Keratinocyte (primary cell): Measurements from ENCODE around the gene PCBP2. TPM values are rescaled to one million over a fixed set of nuclear protein-coding genes. Genes with fewer than 3 reads are reported as not detected.

ENCODE experiments used
- DNase-seq: peaks from one replicate; pipeline ENCODE4 v3.0.0-alpha.2; 2011; ENCODE audit warnings: low read depth, missing footprints, low spot score
- FAIRE-seq: peaks from 2 replicates; lab custom pipeline; 2011; peaks lifted over from hg19 to GRCh38; lab: Jason Lieb, UNC
- H2AFZ ChIP-seq: 2 replicates; pipeline ENCODE4 v1.6.0; 2012; ENCODE audit warnings: low read length, control low read depth, inconsistent platforms; ENCODE audit not compliant: control insufficient read depth
- H3K27ac ChIP-seq: 2 replicates; pipeline ENCODE4 v1.5.1; 2011; ENCODE audit warnings: low read length; ENCODE audit not compliant: control insufficient read depth, insufficient read depth
- H3K27me3 ChIP-seq: 3 replicates; pipeline ENCODE4 v1.6.0; 2011; ENCODE audit warnings: low read length; ENCODE audit not compliant: control insufficient read depth, insufficient read depth; ENCODE audit errors: extremely low read depth
- H3K36me3 ChIP-seq, 2 experiments: 2 replicates in 1 of 2; 3 replicates in 1 of 2; pipeline ENCODE4 v1.5.1; 2011; ENCODE audit warnings: low read length in 2 of 2, mild to moderate bottlenecking in 1 of 2; ENCODE audit not compliant: control insufficient read depth in 2 of 2, insufficient read depth in 2 of 2; ENCODE audit errors: extremely low read depth in 1 of 2
- H3K4me1 ChIP-seq: 3 replicates; pipeline ENCODE4 v1.5.1; 2011; ENCODE audit warnings: low read length; ENCODE audit not compliant: control insufficient read depth, insufficient read depth; ENCODE audit errors: extremely low read depth
- H3K4me2 ChIP-seq: 3 replicates; pipeline ENCODE4 v1.6.0; 2011; ENCODE audit warnings: low read depth, low read length; ENCODE audit not compliant: control insufficient read depth, insufficient read depth; ENCODE audit errors: extremely low read depth
- H3K4me3 ChIP-seq, 3 experiments: fragments of 200-600 bp in 1 of 3; sonication (generic) in 1 of 3; 2 replicates in 2 of 3; 3 replicates in 1 of 3; pipeline ENCODE4 v1.5.1; 2011 to 2016; ENCODE audit warnings: low read length in 3 of 3, mild to moderate bottlenecking in 3 of 3, control low read depth in 2 of 3, inconsistent platforms in 1 of 3, low read depth in 1 of 3, mixed read lengths in 1 of 3, mixed run types in 1 of 3, moderate library complexity in 1 of 3; ENCODE audit not compliant: control insufficient read depth in 2 of 3, insufficient read depth in 2 of 3; ENCODE audit errors: extremely low read depth in 1 of 3
- H3K79me2 ChIP-seq: 2 replicates; pipeline ENCODE4 v1.6.0; 2012; ENCODE audit warnings: low read length; ENCODE audit not compliant: control insufficient read depth, insufficient read depth
- H3K9ac ChIP-seq: 3 replicates; pipeline ENCODE4 v1.6.0; 2011; ENCODE audit warnings: low read length; ENCODE audit not compliant: control insufficient read depth, insufficient read depth; ENCODE audit errors: extremely low read depth
- H3K9me1 ChIP-seq: 3 replicates; pipeline ENCODE4 v1.6.0; 2011; ENCODE audit warnings: low read length; ENCODE audit not compliant: control insufficient read depth, insufficient read depth; ENCODE audit errors: extremely low read depth
- H3K9me3 ChIP-seq: 2 replicates; pipeline ENCODE4 v1.5.1; 2012; ENCODE audit warnings: low read depth, low read length; ENCODE audit not compliant: control insufficient read depth
- H4K20me1 ChIP-seq: 3 replicates; pipeline ENCODE4 v1.6.0; 2011; ENCODE audit warnings: low read length; ENCODE audit not compliant: control insufficient read depth, insufficient read depth; ENCODE audit errors: extremely low read depth
- CTCF ChIP-seq, 3 experiments: IDR thresholded peaks in 1 of 3; conservative IDR thresholded peaks in 1 of 3; optimal IDR thresholded peaks in 1 of 3; 2 replicates in 2 of 3; 3 replicates in 1 of 3; pipeline versions ENCODE3 to v1.5.1; 2011; ENCODE audit warnings: low read length in 3 of 3, mild to moderate bottlenecking in 3 of 3, moderate library complexity in 2 of 3, control low read depth in 1 of 3, inconsistent platforms in 1 of 3; ENCODE audit not compliant: insufficient read depth in 2 of 3; ENCODE audit errors: extremely low read depth in 1 of 3
- EZH2 ChIP-seq: IDR thresholded peaks from one replicate; pipeline ENCODE4 v1.6.1; 2012; ENCODE audit warnings: inconsistent platforms, mild to moderate bottlenecking, low read length, moderate library complexity
- dilution Hi-C: fragments of 300-500 bp; cut with MboI; formaldehyde crosslinking; loops from one replicate; pipeline ENCODE4 v1.7.0; 2020; ENCODE audit warnings: low sequenced_read_pairs; ENCODE audit not compliant: extremely low pct_ligation_motif_present
- polyA plus RNA-seq, 5 experiments: library from polyadenylated mRNA; depleted of rRNA in 3 of 5; stranded (reverse) in 3 of 5; stranded (forward) in 1 of 5; unstranded in 1 of 5; fragments of >200 nt; gene quantifications; 1 replicate in 1 of 5; 2 replicates in 3 of 5; 3 replicates in 1 of 5; pipeline versions ENCODE4 v1.2.1 to v1.2.3, GENCODE V29; 2011 to 2012; ENCODE audit warnings: missing spikeins in 2 of 5, low read depth in 1 of 5, low replicate concordance in 1 of 5

PCBP2 gene
- polyA plus RNA-seq, 1 donor (not counting 4 experiments of a cell fraction or from before 2014, with no cell fraction given) = 238 TPM

GRCh38 chr12:53428741-53429140 lies 23.2 kb upstream of the PCBP2 start:
- Histone ChIP-seq H3K27ac (peak overlapping the region; percentile 29), H3K4me1 (peaks cover 16% of the 10 kb centered on the region), H3K9ac (no peak overlapping the region), H2AFZ (no peak overlapping the region), H3K9me3 (no peaks in the 10 kb centered on the region), H3K9me1 (peaks cover 9% of the 10 kb centered on the region), H4K20me1 (no peaks in the 10 kb centered on the region), H3K36me3 (no peaks in the 10 kb centered on the region), H3K4me3 (no peak overlapping the region), H3K79me2 (no peaks in the 10 kb centered on the region), H3K4me2 (peak overlapping the region; percentile 20), H3K27me3 (no peaks in the 10 kb centered on the region)
- dilution Hi-C loops = no loop called here
- DNase-seq = no peak
- TF ChIP-seq EZH2 (no peak), CTCF (optimal IDR thresholded peaks at IDR 0.05 in 1 of 3, IDR thresholded peaks at IDR 0.05 in 1 of 3, conservative IDR thresholded peaks at IDR 0.05 in 1 of 3; ENCODE audit: extremely low read depth in 1 of 3, insufficient read depth in 2 of 3, low read length in 3 of 3) (no peak)
- FAIRE-seq = no peak

- dilution Hi-C loops = no loop called here
- FAIRE-seq = no peak
- H3K4me2 ChIP-seq = no peak overlapping the region
These were observed 21.8 kb upstream of the PCBP2 start for GRCh38 chr12:53430116-53430515.

More at GRCh38 chr12:53430116-53430515, 21.8 kb upstream of the PCBP2 start:
- H3K9ac ChIP-seq = no peak overlapping the region
- no peaks in the 10 kb centered on the region for H4K20me1 ChIP-seq
- peaks cover 16% of the 10 kb centered on the region for H3K4me1 ChIP-seq
- H3K27ac ChIP-seq = no peak overlapping the region
- H2AFZ ChIP-seq = no peak overlapping the region
- TF ChIP-seq EZH2 (no peak), CTCF (optimal IDR thresholded peaks at IDR 0.05 in 1 of 3, IDR thresholded peaks at IDR 0.05 in 1 of 3, conservative IDR thresholded peaks at IDR 0.05 in 1 of 3; ENCODE audit: extremely low read depth in 1 of 3, insufficient read depth in 2 of 3, low read length in 3 of 3) (no peak)
- no peaks in the 10 kb centered on the region for H3K36me3 ChIP-seq
- no peaks in the 10 kb centered on the region for H3K27me3 ChIP-seq
- H3K79me2 ChIP-seq = no peaks in the 10 kb centered on the region
- H3K9me3 ChIP-seq = no peaks in the 10 kb centered on the region
- no peak overlapping the region for H3K4me3 ChIP-seq
- no peak for DNase-seq
- H3K9me1 ChIP-seq = peaks cover 9% of the 10 kb centered on the region
